DOHH2 (cell line): ENCODE data around the gene WWTR1.

ENCODE experiments used
- H3F3A ChIP-seq: fragments of 200-600 bp; sonication (generic), shearing (Covaris generic); 2 replicates; pipeline ENCODE4 v1.6.0; 2016; ENCODE audit warnings: antibody characterized with exemption, mild to moderate bottlenecking; ENCODE audit not compliant: control insufficient read depth, insufficient read depth
- H3K27ac ChIP-seq: fragments of 200-600 bp; sonication (generic); 2 replicates; pipeline ENCODE4 v1.5.1; 2014; ENCODE audit warnings: low read depth, mild to moderate bottlenecking, low read length, moderate library complexity
- H3K27me3 ChIP-seq: fragments of 200-600 bp; sonication (generic); 2 replicates; pipeline ENCODE4 v1.6.1; 2014; ENCODE audit warnings: mild to moderate bottlenecking, low read length, mixed read lengths; ENCODE audit not compliant: control insufficient read depth
- H3K36me3 ChIP-seq: fragments of 200-600 bp; sonication (generic); 2 replicates; pipeline ENCODE4 v1.6.1; 2014; ENCODE audit warnings: mild to moderate bottlenecking, low read length, moderate library complexity, mixed read lengths; ENCODE audit not compliant: control insufficient read depth
- H3K4me1 ChIP-seq: fragments of 200-600 bp; sonication (generic); 2 replicates; pipeline ENCODE4 v1.6.1; 2014; ENCODE audit warnings: mild to moderate bottlenecking, low read length, mixed read lengths; ENCODE audit not compliant: control insufficient read depth
- H3K4me2 ChIP-seq: fragments of 200-600 bp; sonication (generic); 2 replicates; pipeline ENCODE4 v1.6.0; 2014; ENCODE audit warnings: mild to moderate bottlenecking, low read length, moderate library complexity
- H3K4me3 ChIP-seq: fragments of 200-600 bp; sonication (generic); 2 replicates; pipeline ENCODE4 v1.5.1; 2014; ENCODE audit warnings: mild to moderate bottlenecking, low read length, mixed read lengths
- H3K79me2 ChIP-seq: fragments of 200-600 bp; sonication (generic); 2 replicates; pipeline ENCODE4 v1.6.1; 2014; ENCODE audit warnings: mild to moderate bottlenecking, low read length, mixed read lengths; ENCODE audit not compliant: control insufficient read depth
- H3K9me2 ChIP-seq: fragments of 200-600 bp; sonication (generic); replicated peaks from 2 replicates; pipeline ENCODE4 v1.6.1; 2014; ENCODE audit warnings: mild to moderate bottlenecking, low read length, mixed read lengths; ENCODE audit not compliant: control insufficient read depth
- H3K9me3 ChIP-seq: fragments of 200-600 bp; sonication (generic); 2 replicates; pipeline ENCODE4 v1.6.1; 2014; ENCODE audit warnings: antibody characterized with exemption, low read length, mixed read lengths; ENCODE audit not compliant: control insufficient read depth, insufficient read depth
- H4K20me1 ChIP-seq: fragments of 200-600 bp; sonication (generic); 2 replicates; pipeline ENCODE4 v1.6.0; 2014; ENCODE audit warnings: low read depth, mild to moderate bottlenecking, antibody characterized with exemption, low read length, moderate library complexity; ENCODE audit not compliant: control insufficient read depth, insufficient read depth
- CTCF ChIP-seq: fragments of 200-600 bp; sonication (generic); IDR thresholded peaks from one replicate; pipeline ENCODE4 v1.5.1; 2014; ENCODE audit warnings: antibody characterized with exemption, mild to moderate bottlenecking, low read depth, low read length; ENCODE audit not compliant: poor library complexity, severe bottlenecking
- EZH2phosphoT487 ChIP-seq: fragments of 200-600 bp; sonication (generic); IDR thresholded peaks from 2 replicates; pipeline ENCODE4 v1.6.1; 2017; ENCODE audit warnings: borderline replicate concordance, mild to moderate bottlenecking, antibody characterized with exemption, low read length, moderate library complexity, mixed read lengths

Gene WWTR1

DNA sequence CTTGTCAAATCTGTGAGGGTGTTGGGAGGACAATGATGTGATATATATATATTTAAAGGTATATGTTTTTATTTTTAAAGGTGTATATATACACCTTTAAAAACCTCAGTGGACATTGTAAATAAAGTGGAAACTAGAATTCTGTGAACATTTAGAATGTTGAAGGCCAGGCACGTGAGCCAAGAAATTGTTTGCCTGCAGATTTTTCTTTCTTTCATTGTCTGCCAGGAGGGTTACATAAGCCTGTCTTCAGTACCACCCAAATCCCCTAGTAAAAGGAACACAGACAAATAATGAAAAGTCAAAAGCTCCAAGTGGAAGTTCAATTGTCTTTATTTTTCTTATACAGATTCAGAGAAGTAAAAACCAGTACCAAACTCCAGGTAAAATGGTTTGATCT, 140.9 kb downstream of the WWTR1 start:
- Histone ChIP-seq H4K20me1 (no peaks in the 10 kb centered on the region), H3K9me3 (no peaks in the 10 kb centered on the region), H3K36me3 (no peaks in the 10 kb centered on the region), H3K27ac (no peak overlapping the region), H3K4me1 (no peaks in the 10 kb centered on the region), H3K4me2 (no peak overlapping the region), H3K9me2 (no peaks in the 10 kb centered on the region), H3F3A (no peaks in the 10 kb centered on the region), H3K4me3 (no peak overlapping the region), H3K27me3 (no peaks in the 10 kb centered on the region), H3K79me2 (no peaks in the 10 kb centered on the region)
- TF ChIP-seq EZH2phosphoT487, result no peak
- no peak for TF ChIP-seq CTCF

GRCh38 chr3:149515249-149515648, 142.6 kb downstream of the WWTR1 start:
- no peak overlapping the region for H3K4me3 ChIP-seq
- no peaks in the 10 kb centered on the region for H3K27me3 ChIP-seq
- H3K4me1 ChIP-seq, result no peaks in the 10 kb centered on the region
- H3K9me3 ChIP-seq, result no peaks in the 10 kb centered on the region
- H3K9me2 ChIP-seq, result no peaks in the 10 kb centered on the region
- no peaks in the 10 kb centered on the region for H3K79me2 ChIP-seq
- TF ChIP-seq CTCF (no peak), EZH2phosphoT487 (no peak)
- H3K27ac ChIP-seq, result no peak overlapping the region
- H3F3A ChIP-seq, result no peaks in the 10 kb centered on the region
- H3K36me3 ChIP-seq, result no peaks in the 10 kb centered on the region
- H4K20me1 ChIP-seq, result no peaks in the 10 kb centered on the region
- H3K4me2 ChIP-seq, result no peak overlapping the region

DNA sequence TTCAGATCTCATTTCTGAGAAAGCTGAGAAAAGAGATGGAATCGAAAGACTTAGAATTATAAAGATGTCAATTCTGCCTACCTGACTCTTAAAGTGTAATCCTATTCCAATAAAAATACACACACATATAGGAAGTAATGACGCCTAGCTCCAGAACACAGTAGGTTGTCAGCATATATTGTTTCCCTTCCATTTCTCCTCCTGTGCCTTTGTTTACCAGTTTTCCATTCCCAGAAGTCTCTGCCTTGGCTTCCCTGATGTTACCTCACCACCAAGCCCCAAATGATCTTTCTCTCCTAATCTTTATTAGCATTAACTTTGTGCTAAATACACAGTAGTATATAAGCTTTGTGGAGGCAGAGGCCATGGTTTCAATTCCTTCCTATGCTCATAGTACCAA, 143.4 kb downstream of the WWTR1 start:
- no peak overlapping the region for H3K4me2 ChIP-seq
- no peaks in the 10 kb centered on the region for H3K27me3 ChIP-seq
- H3K9me3 ChIP-seq, result no peaks in the 10 kb centered on the region
- H3K79me2 ChIP-seq, result no peaks in the 10 kb centered on the region
- TF ChIP-seq CTCF (no peak), EZH2phosphoT487 (no peak)
- no peaks in the 10 kb centered on the region for H3K9me2 ChIP-seq
- no peaks in the 10 kb centered on the region for H4K20me1 ChIP-seq
- H3K4me3 ChIP-seq, result no peak overlapping the region
- no peaks in the 10 kb centered on the region for H3K36me3 ChIP-seq
- no peak overlapping the region for H3K27ac ChIP-seq
- H3K4me1 ChIP-seq, result no peaks in the 10 kb centered on the region
- no peaks in the 10 kb centered on the region for H3F3A ChIP-seq
